ENCODE results near the gene ILDR2.
A peak's percentile ranks its signal among the peaks of the same experiment; 100 is the strongest.

ILDR2 gene

DNA sequence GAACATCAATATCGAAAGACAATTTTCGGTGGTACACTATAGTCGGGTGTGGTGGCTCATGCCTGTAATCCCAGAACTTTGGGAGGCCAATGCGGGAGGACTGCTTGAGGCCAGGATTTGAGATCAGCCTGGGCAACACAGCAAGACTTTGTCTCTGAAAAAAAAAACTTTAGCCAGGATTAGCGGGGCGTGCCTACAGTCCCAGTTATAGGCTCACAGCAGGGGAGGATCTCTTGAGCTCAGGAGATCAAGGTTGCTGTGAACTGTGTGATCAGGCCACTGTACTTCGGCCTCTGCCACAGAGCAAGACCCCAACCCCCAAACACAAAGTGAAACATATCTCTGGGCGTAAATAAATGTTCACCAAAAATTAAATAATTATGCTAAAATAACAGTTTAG is 100.9 kb downstream of the ILDR2 start:
- no peak overlapping the region for H3K4me3 ChIP-seq (replicated peaks; ENCODE audit: low read depth, low read length)
- no peak for DNase-seq (ENCODE audit: low read depth)
- TF ChIP-seq, protein P1, sequence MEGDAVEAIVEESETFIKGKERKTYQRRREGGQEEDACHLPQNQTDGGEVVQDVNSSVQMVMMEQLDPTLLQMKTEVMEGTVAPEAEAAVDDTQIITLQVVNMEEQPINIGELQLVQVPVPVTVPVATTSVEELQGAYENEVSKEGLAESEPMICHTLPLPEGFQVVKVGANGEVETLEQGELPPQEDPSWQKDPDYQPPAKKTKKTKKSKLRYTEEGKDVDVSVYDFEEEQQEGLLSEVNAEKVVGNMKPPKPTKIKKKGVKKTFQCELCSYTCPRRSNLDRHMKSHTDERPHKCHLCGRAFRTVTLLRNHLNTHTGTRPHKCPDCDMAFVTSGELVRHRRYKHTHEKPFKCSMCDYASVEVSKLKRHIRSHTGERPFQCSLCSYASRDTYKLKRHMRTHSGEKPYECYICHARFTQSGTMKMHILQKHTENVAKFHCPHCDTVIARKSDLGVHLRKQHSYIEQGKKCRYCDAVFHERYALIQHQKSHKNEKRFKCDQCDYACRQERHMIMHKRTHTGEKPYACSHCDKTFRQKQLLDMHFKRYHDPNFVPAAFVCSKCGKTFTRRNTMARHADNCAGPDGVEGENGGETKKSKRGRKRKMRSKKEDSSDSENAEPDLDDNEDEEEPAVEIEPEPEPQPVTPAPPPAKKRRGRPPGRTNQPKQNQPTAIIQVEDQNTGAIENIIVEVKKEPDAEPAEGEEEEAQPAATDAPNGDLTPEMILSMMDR (IDR thresholded peaks at IDR 0.05; ENCODE audit: low read length, missing control alignments): no peak

DNA sequence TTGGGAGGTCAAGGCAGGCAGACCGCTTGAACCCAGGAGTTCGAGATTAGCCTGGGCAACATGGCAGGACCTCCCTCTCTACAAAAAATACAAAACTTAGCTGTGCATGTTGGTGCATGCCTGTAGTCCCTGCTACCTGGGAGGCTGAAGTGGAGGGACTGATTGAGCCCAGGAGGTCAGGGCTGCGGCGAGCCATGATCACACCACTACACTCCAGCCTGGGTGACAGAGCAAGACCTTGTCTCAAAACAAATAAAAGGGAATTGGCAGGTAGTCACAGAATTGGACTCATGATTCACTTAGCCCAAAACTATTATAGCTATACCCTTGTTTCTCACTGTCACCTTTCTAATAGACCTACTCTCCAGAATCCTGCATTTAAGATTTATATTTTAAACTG is 104.8 kb downstream of the ILDR2 start:
- DNase-seq (ENCODE audit: low read depth): no peak
- TF ChIP-seq, protein P1 (IDR thresholded peaks at IDR 0.05; ENCODE audit: low read length, missing control alignments): no peak
- no peak overlapping the region for H3K4me3 ChIP-seq (replicated peaks; ENCODE audit: low read depth, low read length)

DNA sequence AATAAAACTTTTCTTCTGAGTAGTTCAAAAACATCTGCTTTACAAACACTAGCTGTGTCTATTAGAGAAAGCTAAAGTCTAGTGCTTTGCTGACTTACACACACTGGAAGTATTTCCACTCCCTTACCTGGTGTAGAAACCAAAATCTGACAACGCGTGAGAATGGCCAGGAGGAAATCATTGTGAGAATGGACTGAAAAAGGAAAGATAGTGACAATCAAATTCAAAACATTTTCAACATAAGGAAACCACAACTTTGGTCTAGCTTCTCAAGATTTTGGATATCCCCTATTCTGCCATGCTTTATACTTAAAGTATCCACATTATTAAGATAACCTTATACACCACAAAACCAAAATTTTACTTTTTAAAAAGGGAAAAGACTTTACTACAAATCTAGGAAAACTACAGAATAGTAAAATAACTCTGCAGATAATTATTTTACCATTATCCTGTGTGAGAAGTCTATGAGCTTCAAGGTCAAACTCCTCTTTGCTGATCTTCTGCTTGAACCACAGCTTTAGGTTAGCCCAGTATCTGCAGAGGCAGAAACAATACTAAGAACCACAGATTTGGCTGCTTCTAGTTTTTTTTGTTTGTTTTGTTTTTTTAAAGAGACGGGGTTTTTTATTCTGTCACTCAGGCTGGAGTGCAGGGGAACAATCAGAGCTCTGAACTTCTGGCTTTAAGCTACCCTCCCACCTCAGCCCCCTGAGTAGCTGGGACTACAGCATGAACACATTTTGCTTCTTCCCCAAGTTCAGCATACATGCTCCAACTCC is 105.8 kb downstream of the ILDR2 start:
- no peak overlapping the region for H3K4me3 ChIP-seq (replicated peaks; ENCODE audit: low read depth, low read length)
- TF ChIP-seq, protein P1 (IDR thresholded peaks at IDR 0.05; ENCODE audit: low read length, missing control alignments): no peak
- no peak for DNase-seq (ENCODE audit: low read depth)

DNA sequence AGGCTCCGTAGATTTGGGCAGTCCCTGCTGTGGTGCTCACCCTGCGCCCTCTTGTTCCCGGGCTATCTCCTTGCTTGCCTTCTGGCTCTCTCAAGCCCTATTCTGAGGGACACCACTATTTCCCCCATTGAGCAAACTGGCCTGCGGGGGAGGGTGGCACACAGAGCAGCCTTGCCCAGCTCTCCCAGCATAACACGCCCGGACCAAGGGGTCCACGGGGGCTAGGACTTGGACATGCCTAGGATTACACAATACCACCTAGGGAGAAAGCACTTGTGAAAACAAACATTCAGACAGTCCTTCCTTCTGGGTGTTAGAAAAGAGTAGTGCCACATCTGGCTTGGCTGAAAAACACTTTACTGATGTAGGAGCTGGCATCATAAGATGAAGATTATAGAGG is 106.7 kb downstream of the ILDR2 start:
- no peak overlapping the region for H3K4me3 ChIP-seq (replicated peaks; ENCODE audit: low read depth, low read length)
- DNase-seq (ENCODE audit: low read depth): no peak
- TF ChIP-seq, protein P1 (IDR thresholded peaks at IDR 0.05; ENCODE audit: low read length, missing control alignments): no peak

DNA sequence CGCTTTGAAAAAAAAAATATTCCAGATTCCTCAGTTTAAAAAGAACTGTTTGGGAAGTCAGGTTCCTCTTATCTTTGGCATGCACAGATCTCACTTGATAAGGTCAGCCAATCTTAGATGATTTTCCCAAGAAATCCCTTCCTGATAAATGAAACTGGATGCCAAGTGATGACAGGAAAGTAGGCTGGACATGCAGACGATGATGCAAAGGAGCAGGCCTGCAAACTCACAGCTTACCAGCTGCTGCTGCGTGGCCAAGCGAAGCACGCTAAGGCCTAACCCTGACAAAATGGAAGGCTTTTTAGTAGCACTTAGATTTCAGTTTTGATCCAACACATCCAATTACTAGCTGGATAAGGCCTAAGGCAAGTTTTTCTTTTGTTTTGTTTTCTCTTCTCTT is 109.4 kb downstream of the ILDR2 start:
- TF ChIP-seq, protein P1 (IDR thresholded peaks at IDR 0.05; ENCODE audit: low read length, missing control alignments): no peak
- peak; percentile 15 for DNase-seq (ENCODE audit: low read depth)
- H3K4me3 ChIP-seq (replicated peaks; ENCODE audit: low read depth, low read length): no peak overlapping the region

DNA sequence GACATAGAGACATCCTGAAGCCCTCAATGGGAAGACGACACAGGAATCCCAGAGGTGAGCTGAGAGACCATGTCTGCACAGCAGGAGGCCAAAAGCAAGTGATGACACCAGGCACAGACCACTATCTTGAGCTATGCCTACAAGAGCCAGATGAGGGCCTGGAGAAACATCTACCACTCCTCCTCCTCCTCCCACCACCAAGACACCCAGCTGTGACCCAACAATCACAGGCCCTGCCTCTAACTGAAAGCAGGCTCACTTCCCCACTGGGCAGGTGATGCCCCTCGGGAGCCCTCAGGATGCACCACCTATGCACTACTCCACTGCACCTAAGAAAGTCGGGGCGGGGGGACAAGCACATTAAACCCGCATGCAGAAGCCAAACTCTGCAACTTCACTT is 115.7 kb downstream of the ILDR2 start:
- DNase-seq (ENCODE audit: low read depth): no peak
- TF ChIP-seq, protein P1 (IDR thresholded peaks at IDR 0.05; ENCODE audit: low read length, missing control alignments): no peak

More for the DNA sequence above, 115.7 kb downstream of the ILDR2 start:
- H3K4me3 ChIP-seq (replicated peaks; ENCODE audit: low read depth, low read length): no peak overlapping the region

Data from fibroblast of pulmonary artery (primary cell).